Gastroesophageal sphincter (tissue), 3 donors: ENCODE data around the gene CDH4.

Source experiments
- CTCF ChIP-seq, 4 experiments: fragments of 200-600 bp in 2 of 4; fragments of 450-650 bp in 2 of 4; sonication (generic) in 1 of 4; IDR thresholded peaks; one replicate each; pipeline ENCODE4 v1.5.1; 2017 to 2019; ENCODE audit warnings: antibody characterized with exemption in 4 of 4, mild to moderate bottlenecking in 2 of 4, moderate library complexity in 2 of 4
- EP300 ChIP-seq: sonication (generic); formaldehyde crosslinking; IDR thresholded peaks from one replicate; pipeline ENCODE4 v1.6.1; 2017; ENCODE audit warnings: antibody characterized with exemption, mild to moderate bottlenecking
- POLR2AphosphoS5 ChIP-seq: sonication (generic); formaldehyde crosslinking; IDR thresholded peaks from one replicate; pipeline ENCODE4 v1.6.1; 2017; ENCODE audit warnings: antibody characterized with exemption

DNA sequence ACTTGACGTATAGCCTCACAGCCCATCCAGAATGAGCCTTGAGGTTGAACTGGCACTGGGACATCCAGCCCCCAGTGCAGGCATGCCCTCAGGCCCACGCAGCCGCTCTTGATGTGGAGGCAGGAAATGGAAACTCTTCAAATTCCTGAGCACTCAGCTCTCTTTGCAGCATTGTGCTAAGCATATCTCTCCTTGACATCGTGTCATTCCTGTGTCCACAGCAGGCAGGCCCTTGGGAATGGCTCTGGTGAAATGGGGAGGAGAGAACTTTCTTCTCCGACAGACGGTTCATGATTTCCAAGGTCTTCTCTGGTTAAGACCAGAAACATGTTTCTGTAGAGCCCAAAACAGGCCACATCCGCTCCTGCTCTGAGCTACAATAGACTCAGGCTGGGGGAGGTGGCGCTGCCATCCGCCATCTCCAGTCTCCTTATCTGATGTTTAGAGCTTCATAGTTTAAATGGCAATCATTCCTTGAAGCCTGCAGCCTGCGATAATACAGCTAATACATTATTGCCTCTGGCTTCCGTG is 248.8 kb downstream of the CDH4 start:
- TF ChIP-seq CTCF (IDR thresholded peaks at IDR 0.05) (no peak), EP300 (no peak), POLR2AphosphoS5 (no peak)
